ENCODE results near the gene CPNE9.

CPNE9 gene

DNA sequence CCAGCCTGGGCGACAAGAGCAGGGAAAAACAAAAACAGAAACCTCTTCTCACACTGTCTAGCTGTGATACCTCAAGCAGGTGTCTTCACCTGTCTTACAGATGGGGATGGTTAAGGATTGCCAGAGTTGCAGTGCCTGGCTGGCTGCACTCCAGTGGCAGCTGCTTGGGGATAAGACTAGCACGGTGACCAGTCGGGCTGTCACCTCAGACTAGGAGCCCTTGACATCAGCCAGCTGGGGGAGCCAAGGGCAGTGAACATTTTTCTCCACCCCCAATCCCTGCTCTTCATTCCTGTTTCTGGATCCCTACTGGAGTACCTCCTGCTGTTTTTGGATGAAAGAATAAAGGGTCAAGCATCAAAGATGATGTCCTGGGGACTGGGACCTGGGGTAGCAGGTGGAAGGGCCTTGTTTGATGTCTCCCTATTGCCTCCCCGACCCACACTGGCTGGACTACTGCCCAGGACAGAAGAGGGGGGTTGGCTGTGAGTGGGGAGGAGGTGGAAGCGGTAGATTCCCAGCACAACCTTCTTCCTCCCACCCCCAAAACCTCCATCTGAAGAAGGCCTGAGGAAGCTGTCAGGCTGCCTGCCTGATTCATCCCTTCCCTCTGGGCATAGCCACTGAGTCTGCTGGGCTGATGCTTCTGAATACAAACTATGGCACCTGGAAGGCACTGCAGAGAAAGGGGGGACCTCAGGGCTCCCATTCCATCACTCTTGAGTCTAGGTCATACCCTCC is 7.0 kb upstream of the CPNE9 start:
- Histone ChIP-seq H3K4me2 (no peak overlapping the region), H3K4me3 (no peak overlapping the region), H3K36me3 (peaks cover 99% of the 10 kb centered on the region), H3K9me3 (no peaks in the 10 kb centered on the region), H3K9ac (no peak overlapping the region), H3K27me3 (no peaks in the 10 kb centered on the region), H3K4me1 (peaks cover 9% of the 10 kb centered on the region), H3K27ac (no peak overlapping the region), H4K20me1 (peaks cover 97% of the 10 kb centered on the region)
- no peak for TF ChIP-seq Cebpa-rat (IDR thresholded peaks at IDR 0.05)

GRCh38 chr3:9697892-9698291 is 5.7 kb upstream of the CPNE9 start:
- Histone ChIP-seq H3K4me1 (no peaks in the 10 kb centered on the region), H4K20me1 (peaks cover 95% of the 10 kb centered on the region), H3K4me2 (no peak overlapping the region), H3K27ac (no peak overlapping the region), H3K9ac (no peak overlapping the region), H3K4me3 (no peak overlapping the region), H3K27me3 (peaks cover 7% of the 10 kb centered on the region), H3K36me3 (peaks cover 99% of the 10 kb centered on the region), H3K9me3 (no peaks in the 10 kb centered on the region)
- TF ChIP-seq Cebpa-rat (IDR thresholded peaks at IDR 0.05): no peak

- H3K36me3 ChIP-seq: peaks cover 99% of the 10 kb centered on the region
- no peaks in the 10 kb centered on the region for H3K4me1 ChIP-seq
- TF ChIP-seq Cebpa-rat (IDR thresholded peaks at IDR 0.05): no peak
- H3K27me3 ChIP-seq: peaks cover 11% of the 10 kb centered on the region
- no peak overlapping the region for H3K4me3 ChIP-seq
- no peak overlapping the region for H3K4me2 ChIP-seq
- no peaks in the 10 kb centered on the region for H3K9me3 ChIP-seq
- H4K20me1 ChIP-seq: peaks cover 96% of the 10 kb centered on the region
- no peak overlapping the region for H3K27ac ChIP-seq
- no peak overlapping the region for H3K9ac ChIP-seq
Measured at GRCh38 chr3:9698293-9698692, 5.3 kb upstream of the CPNE9 start.

DNA sequence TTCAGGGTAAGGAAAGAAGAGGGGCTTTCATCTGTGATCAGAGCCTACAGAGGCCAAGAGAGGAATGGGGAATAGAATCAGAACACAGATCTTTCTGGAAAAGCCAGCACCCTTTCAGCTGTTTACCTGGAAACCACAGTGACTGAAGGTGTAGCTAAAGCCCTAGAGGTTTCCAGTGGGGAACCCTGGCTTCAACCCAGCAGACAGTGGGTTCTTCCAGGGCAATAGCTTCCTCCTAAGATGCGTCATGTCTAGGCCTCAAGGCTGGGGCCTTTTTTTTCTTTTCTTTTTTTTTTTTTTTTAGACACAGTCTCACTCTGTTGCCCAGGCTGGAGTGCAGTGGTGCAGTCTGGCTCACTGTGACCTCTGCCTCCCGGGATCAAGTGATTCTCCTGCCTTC is 3.1 kb upstream of the CPNE9 start:
- H3K27me3 ChIP-seq: peaks cover 29% of the 10 kb centered on the region
- H3K4me2 ChIP-seq: no peak overlapping the region
- no peak overlapping the region for H3K9ac ChIP-seq
- H3K9me3 ChIP-seq: no peaks in the 10 kb centered on the region
- peaks cover 85% of the 10 kb centered on the region for H4K20me1 ChIP-seq
- H3K27ac ChIP-seq: no peak overlapping the region
- peaks cover 83% of the 10 kb centered on the region for H3K36me3 ChIP-seq
- H3K4me1 ChIP-seq: no peaks in the 10 kb centered on the region
- no peak for TF ChIP-seq Cebpa-rat (IDR thresholded peaks at IDR 0.05)
- H3K4me3 ChIP-seq: no peak overlapping the region

GRCh38 chr3:9701006-9701405 is 2.6 kb upstream of the CPNE9 start:
- peaks cover 29% of the 10 kb centered on the region for H3K27me3 ChIP-seq
- no peak overlapping the region for H3K9ac ChIP-seq
- no peak overlapping the region for H3K4me2 ChIP-seq
- H3K27ac ChIP-seq: no peak overlapping the region
- peaks cover 82% of the 10 kb centered on the region for H4K20me1 ChIP-seq
- H3K9me3 ChIP-seq: no peaks in the 10 kb centered on the region
- no peaks in the 10 kb centered on the region for H3K4me1 ChIP-seq
- no peak for TF ChIP-seq Cebpa-rat (IDR thresholded peaks at IDR 0.05)
- H3K36me3 ChIP-seq: peaks cover 78% of the 10 kb centered on the region
- H3K4me3 ChIP-seq: no peak overlapping the region

- H4K20me1 ChIP-seq: peaks cover 75% of the 10 kb centered on the region
- peaks cover 29% of the 10 kb centered on the region for H3K27me3 ChIP-seq
- H3K4me1 ChIP-seq: no peaks in the 10 kb centered on the region
- H3K36me3 ChIP-seq: peaks cover 71% of the 10 kb centered on the region
- H3K9ac ChIP-seq: no peak overlapping the region
- no peak overlapping the region for H3K27ac ChIP-seq
- no peak overlapping the region for H3K4me2 ChIP-seq
- no peak overlapping the region for H3K4me3 ChIP-seq
- no peak for TF ChIP-seq Cebpa-rat (IDR thresholded peaks at IDR 0.05)
- H3K9me3 ChIP-seq: no peaks in the 10 kb centered on the region
Measured at GRCh38 chr3:9701711-9702110, 1.9 kb upstream of the CPNE9 start.

GRCh38 chr3:9703240-9703639 is 393 bp upstream of the CPNE9 start:
- H3K4me2 ChIP-seq: no peak overlapping the region
- H4K20me1 ChIP-seq: peaks cover 60% of the 10 kb centered on the region
- no peaks in the 10 kb centered on the region for H3K4me1 ChIP-seq
- no peaks in the 10 kb centered on the region for H3K9me3 ChIP-seq
- no peak overlapping the region for H3K9ac ChIP-seq
- peaks cover 56% of the 10 kb centered on the region for H3K36me3 ChIP-seq
- no peak overlapping the region for H3K4me3 ChIP-seq
- TF ChIP-seq Cebpa-rat (IDR thresholded peaks at IDR 0.05): no peak
- no peak overlapping the region for H3K27ac ChIP-seq
- H3K27me3 ChIP-seq: peaks cover 29% of the 10 kb centered on the region

GRCh38 chr3:9704347-9705322 is 1.0 kb downstream of the CPNE9 start:
- no peak overlapping the region for H3K4me3 ChIP-seq
- H3K4me2 ChIP-seq: no peak overlapping the region
- H3K27ac ChIP-seq: no peak overlapping the region
- peaks cover 43% of the 10 kb centered on the region for H3K36me3 ChIP-seq
- peaks cover 46% of the 10 kb centered on the region for H4K20me1 ChIP-seq
- no peak overlapping the region for H3K9ac ChIP-seq
- peaks cover 29% of the 10 kb centered on the region for H3K27me3 ChIP-seq
- H3K9me3 ChIP-seq: no peaks in the 10 kb centered on the region
- no peak for TF ChIP-seq Cebpa-rat (IDR thresholded peaks at IDR 0.05)
- no peaks in the 10 kb centered on the region for H3K4me1 ChIP-seq

- Histone ChIP-seq H3K27ac (no peak overlapping the region), H3K9me3 (no peaks in the 10 kb centered on the region), H4K20me1 (no peaks in the 10 kb centered on the region), H3K27me3 (no peaks in the 10 kb centered on the region), H3K4me3 (no peak overlapping the region), H3K9ac (no peak overlapping the region), H3K4me1 (0 out of 2 replicates have a peak, but pooled peaks cover 3% of the 10 kb centered on the region), H3K4me2 (no peak overlapping the region), H3K36me3 (no peaks in the 10 kb centered on the region)
- TF ChIP-seq Cebpa-rat (IDR thresholded peaks at IDR 0.05): no peak
Measured at GRCh38 chr3:9710174-9710739, 6.6 kb downstream of the CPNE9 start.

DNA sequence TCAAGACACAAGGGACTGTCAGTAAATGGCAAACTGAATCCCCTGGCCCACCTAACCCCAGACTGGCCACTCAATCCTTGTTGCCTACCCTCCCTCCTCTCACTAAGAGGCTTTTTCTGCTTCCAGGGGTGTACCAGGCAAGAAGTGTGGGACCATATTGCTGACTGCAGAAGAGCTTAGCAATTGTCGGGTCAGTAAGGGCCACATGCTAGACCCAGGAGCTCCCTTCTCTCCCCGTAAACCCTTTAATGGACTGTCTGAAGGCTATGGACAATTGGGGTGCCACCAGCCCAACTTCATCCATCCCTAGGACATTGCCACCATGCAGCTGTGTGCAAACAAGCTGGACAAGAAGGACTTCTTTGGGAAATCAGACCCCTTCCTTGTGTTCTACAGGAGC is 8.8 kb downstream of the CPNE9 start:
- H3K27me3 ChIP-seq: no peaks in the 10 kb centered on the region
- TF ChIP-seq Cebpa-rat (IDR thresholded peaks at IDR 0.05): no peak
- H4K20me1 ChIP-seq: no peaks in the 10 kb centered on the region
- H3K4me1 ChIP-seq: 0 out of 2 replicates have a peak, but pooled peaks cover 5% of the 10 kb centered on the region
- no peak overlapping the region for H3K9ac ChIP-seq
- no peak overlapping the region for H3K27ac ChIP-seq
- H3K9me3 ChIP-seq: no peaks in the 10 kb centered on the region
- H3K36me3 ChIP-seq: no peaks in the 10 kb centered on the region
- no peak overlapping the region for H3K4me2 ChIP-seq
- H3K4me3 ChIP-seq: no peak overlapping the region

All from BLaER1 (cell line).